DMS153 (cell line): ENCODE measurements around the gene NWD2.

Experiments
- DNase-seq: peaks from one replicate; lab custom pipeline; 2025; lab: John Stamatoyannopoulos, UW

The NWD2 gene

GRCh38 chr4:37441231-37442061, 196.9 kb downstream of the NWD2 start:
- no peak for DNase-seq

- no peak for DNase-seq
These were observed 197.4 kb downstream of the NWD2 start for GRCh38 chr4:37442062-37442323.

- DNase-seq: no peak
These were observed 198.6 kb downstream of the NWD2 start for GRCh38 chr4:37443137-37443536.

DNA sequence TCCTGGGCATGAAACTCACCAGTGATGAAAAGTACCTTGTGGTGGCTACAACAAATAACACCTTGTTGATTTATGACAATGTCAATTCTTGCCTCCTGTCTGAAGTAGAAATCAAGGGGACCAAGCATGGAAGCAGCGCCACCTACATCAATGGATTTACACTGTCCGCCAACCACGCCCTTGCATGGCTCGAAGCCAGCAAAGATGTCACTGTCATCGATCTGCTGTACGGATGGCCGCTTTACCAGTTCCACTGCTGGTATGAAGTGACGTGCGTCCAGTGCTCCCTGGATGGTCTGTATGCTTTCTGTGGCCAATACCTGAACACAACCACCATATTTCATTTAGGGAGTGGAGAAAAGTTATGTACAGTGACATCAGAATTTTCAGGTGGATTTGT, 200.5 kb downstream of the NWD2 start:
- DNase-seq: no peak

DNA sequence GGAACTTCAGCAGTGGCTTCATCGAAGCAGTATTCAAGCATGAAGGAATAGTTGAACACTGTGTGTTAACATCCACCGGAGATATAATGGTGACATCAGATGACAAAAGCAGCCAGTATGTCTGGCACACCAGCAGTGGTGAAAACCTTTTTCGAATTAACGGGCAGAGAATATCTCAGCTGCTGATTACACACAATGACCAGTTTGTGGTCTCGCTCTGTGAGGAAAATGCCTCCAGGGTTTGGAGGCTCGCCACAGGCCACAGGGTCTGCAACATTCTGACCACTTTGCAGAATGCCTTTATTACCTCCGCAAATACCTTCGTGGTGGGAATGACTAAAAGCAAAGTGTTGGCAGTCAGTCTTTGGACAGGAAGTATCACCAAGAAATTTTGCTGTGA, 201.5 kb downstream of the NWD2 start:
- DNase-seq: no peak

DNA sequence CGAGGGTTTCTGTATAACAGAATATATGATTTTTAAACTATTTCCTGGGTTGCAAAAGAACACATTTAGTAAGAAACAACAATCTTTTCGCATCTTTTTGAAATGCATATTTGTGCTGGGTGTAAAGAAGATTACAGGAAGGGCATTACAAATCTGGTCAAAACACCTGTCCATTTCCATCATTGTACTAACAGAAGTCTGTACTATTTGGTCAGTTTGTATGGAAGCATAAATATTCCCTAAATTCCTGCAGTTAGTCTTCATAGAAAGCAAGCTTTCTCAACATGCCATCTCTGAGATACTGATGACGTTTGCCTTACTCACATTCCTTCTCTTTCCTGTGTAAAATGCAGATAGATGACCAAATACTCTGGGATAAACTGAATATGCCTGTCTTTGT, 203.3 kb downstream of the NWD2 start:
- no peak for DNase-seq

DNA sequence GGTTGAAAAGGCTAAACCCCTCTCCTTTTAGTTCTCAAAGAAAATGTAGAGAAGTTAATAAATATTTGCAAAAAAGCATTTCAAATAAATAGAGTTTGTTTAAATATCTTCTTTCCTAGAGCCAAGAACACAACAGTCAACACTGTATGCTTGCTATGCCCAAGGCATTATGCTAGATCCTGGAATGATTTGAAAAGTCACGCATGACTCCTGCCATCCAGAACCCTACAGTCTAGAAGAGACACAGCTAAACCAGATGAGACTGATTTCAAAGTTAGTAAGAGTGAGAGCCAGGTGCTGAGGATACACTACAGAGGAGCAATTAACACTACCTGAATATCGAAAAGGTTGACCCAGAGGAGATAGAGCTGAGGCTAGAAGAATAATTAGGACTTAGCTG, 205.8 kb downstream of the NWD2 start:
- no peak for DNase-seq

GRCh38 chr4:37450911-37451310, 206.4 kb downstream of the NWD2 start:
- DNase-seq: no peak

- no peak for DNase-seq
These were observed 207.1 kb downstream of the NWD2 start for GRCh38 chr4:37451656-37452055.

DNA sequence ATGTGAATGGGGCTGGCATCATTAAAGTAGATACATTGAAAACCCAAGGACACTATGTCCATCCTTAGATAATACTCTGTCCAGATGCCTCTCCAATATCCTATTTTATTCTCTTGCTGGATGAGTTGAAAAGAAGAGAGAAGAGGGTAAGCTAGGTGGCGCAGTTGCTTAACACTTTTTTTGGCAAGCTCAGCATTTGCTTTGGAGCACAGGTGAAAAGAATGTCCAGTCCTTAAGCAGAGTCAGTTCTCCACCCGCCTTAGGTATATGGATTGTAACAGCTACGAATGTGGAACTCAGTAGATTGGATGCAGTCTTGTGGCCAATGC, 208.4 kb downstream of the NWD2 start:
- DNase-seq: no peak

GRCh38 chr4:37453281-37453998, 208.9 kb downstream of the NWD2 start:
- no peak for DNase-seq

DNA sequence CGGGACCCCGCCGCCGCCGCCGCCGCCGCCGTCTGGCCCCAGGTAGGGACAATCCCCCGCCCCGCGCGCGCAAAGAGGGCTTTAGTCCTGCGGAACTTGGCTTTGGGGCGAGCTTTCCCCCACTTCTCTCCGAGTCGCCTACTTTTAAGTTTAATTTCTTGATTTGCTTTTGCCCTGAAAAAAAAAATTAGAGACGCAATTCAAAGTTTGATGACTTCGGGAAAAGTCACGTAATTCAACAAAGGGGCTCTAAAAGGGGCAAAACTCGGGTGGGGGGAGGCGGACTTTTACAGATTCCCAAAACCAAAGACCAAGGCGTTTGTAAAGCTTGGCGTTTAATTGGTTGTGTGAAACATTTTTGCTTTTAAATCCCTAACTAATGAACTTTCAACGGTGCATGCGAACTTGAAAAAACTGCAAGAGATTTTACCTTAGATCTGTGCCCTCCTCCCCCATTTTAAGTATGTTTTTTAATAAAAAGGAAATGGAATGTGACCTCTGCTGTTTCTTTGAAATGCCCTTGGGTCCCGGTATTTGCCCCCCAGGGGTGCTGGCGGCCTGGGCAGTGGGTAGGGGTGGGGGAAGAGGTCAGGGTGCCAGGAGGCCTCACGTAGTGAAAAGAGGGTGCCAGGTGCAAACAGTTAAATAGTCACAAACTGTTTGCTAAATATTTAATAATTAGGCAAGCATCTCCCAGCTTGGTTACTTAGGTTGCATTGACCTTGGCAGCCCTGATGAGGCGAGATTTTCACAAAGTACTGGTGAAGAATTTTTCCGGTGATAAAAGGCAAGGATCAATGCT, 209.7 kb downstream of the NWD2 start:
- DNase-seq: no peak

DNA sequence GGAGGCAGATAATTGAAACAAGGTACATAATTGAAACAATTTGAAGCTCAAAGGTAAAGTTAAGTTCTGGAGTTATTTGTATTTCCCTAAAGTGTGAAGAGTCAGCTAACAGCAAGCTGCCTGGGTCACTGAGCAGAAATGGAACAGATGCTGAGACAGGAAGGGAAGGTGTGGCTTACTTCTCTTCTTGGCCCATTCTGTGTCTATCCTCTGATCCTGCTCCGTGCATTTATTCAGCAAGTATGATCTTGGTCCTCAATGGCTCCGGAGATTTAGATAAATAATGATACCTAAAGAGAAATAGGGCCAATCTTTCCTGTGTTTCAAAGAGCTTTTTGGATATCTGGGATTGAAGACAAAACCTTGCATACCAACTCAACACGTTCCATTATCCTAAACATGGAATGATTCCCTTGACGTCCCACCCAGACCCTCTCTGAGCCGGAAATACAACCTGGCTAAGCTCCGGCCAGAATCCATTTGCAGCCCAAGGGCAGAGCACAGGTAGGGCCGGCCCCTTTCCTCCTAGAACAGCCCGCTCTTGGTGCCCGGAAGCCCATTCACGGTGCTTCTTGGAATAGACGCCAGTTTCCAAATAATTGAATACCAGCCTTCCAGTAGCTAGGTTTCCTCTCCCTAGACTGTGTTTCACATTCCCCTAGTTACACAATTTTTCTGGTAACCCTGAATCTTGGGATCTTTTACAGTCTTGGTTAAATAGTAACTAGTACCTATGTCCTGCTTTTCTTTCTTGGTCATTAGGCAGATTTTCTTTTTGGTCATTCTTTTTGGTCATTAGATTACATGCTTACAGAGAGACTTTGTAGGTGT, 211.0 kb downstream of the NWD2 start:
- DNase-seq: no peak

GRCh38 chr4:37461801-37462200, 217.3 kb downstream of the NWD2 start:
- no peak for DNase-seq

GRCh38 chr4:37463033-37463856, 218.7 kb downstream of the NWD2 start:
- DNase-seq: no peak

GRCh38 chr4:37464373-37465128, 220.0 kb downstream of the NWD2 start:
- DNase-seq: no peak

DNA sequence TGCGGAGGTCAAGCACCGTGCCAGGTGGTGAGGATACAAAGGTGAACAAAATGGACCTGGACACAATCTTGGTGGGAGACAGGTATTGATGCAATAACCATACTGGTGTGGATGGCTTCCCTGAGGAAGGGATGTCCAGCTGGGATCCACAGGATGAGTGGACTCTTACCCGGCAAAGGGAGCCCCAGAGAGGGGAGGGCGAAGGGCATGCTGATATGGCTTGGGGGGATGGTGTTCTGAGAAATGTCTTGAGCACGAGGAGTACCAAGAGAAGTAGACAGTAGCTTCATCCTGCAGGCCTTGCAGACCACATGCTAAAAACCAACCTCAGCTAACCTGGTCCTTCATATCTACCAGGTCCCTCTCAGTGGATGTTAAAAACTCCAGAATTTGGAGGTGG, 220.8 kb downstream of the NWD2 start:
- DNase-seq: no peak

GRCh38 chr4:37465845-37466244, 221.3 kb downstream of the NWD2 start:
- DNase-seq: no peak

DNA sequence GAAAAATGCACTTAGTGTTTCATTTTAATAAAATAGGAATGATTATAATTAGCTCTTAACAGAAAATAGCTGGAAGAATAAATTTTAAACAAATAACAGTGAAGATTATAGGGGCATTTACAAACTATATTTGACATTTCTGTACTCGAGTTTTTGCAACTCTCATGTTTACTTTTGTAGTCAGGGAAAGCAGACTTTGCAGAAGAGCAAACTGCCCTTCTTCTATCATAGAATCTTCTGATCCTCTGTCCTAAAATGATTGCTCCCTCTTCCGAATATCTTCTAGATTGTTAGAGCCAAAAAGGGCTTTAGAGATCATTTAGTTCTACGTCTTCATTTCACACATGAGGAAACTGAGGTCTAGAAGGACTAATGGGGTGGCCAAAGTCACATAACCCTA, 222.7 kb downstream of the NWD2 start:
- no peak for DNase-seq

GRCh38 chr4:37467824-37468223, 223.3 kb downstream of the NWD2 start:
- no peak for DNase-seq

GRCh38 chr4:37469286-37469685, 224.7 kb downstream of the NWD2 start:
- DNase-seq: no peak
